HG03575 (cell line): ENCODE measurements around the gene IRF6.

Source experiments
- ATAC-seq: cut with Tn5 transposase; IDR thresholded peaks from one replicate; pipeline ENCODE4 v1.9.1; 2021; ENCODE audit not compliant: unreplicated experiment, insufficient number of reproducible peaks, low FRiP score; ENCODE audit errors: extremely low read depth

Gene IRF6

DNA sequence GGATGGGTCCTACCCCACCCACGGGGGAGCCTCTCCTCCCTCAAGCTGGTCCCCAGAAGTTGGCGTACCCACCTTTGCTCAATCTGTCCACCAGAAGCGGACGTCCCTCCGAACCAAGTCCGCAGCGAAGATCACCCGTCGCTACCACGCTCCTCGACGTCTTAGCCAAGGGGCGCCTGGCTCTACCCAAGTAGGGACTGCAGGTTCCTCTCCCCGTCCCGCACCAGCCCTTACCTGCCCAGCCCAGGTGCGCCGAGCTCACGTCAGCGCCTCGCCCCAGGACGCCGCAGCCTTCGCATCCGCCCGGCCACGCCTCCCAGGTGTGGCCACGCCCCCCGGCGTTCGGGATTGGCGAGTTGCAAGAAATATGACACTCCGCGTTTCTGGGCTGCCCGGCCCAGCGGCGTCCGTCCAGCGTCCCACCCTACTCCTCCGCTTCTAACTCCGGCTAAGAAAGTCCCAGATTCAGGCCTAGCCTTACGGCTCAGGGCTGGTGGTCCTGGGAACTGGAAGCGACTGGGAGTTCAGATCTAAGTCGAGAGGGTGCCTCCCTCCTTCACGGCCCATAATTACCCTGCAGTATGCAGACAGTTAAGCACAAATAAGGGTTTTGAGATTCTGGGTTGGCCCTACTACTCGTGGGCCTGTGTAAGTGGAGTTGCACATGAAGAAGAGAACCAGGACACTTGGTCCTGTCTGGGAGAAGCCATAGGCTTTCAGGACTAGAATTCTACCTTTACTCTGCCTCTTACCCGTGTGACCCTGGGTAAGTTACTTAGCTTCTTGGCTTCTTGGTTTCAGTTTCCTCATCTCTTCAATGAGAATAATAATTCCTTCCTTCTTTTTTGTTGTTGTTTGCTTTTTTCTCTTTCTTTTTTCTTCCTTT lies at the start of gene IRF6:
TSS of gene IRF6 (minus strand) at position 268 of the 886 bp plus-strand sequence. CDS start 4,729 bp downstream, outside the sequence.
- no peak for ATAC-seq

DNA sequence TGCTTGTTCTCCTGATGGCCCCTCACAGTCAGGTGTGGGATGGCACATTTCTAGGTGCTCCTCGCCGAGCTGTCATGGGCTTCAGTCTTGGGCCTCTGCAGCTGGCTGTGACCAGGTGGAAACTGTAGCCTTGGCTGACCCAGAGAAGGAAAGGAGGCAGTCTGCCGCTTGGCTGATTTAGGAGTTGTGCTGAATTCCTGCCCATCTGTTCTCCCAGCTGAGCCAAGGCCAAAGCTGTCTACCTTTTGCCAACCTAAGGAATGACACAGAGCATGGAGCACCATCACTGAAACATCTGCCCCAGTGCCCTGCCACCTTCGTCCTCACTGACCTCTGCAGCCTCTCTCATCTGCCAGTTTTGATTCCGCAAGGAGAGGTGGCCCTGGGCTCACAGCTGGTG lies 49.7 kb upstream of the IRF6 start:
- no peak for ATAC-seq

DNA sequence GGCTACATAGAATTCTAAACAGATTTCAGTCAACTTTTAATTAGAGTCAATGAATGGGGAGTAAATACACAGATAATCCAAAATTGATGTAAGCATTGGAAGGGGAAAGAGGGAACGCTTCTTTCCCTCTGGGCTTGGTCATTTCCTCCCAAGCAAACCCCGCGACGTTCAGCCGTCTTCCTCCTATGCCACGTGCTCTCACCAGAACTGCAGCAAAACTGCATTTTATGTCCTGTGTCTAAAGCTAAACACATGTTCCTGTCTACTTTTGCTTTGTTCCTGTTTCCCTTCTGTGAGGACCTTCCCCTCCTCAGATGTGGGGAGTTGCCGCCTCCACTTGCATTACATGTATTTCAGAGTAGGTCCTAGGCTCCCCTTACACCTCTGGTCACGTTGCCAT lies 49.1 kb upstream of the IRF6 start:
- ATAC-seq: no peak

DNA sequence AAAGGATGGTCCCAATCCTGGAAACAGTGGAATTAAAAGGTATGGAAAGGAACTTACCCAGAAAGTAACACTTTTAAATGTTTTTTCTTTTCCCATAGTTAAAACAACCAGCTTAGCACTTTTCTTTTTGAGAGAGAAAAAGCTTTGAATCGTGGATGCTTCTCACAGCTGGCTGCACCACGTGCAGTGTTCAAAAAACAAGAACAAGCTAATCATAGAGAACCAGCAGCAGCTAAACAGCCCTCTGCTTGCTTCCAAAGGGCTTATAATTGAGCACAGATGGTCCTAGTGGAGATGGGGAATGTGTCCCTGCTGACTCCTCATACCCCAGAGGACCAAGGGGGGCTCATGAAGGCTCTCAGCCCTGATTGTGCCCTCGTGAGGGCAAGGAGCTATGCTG lies 48.3 kb upstream of the IRF6 start:
- no peak for ATAC-seq

DNA sequence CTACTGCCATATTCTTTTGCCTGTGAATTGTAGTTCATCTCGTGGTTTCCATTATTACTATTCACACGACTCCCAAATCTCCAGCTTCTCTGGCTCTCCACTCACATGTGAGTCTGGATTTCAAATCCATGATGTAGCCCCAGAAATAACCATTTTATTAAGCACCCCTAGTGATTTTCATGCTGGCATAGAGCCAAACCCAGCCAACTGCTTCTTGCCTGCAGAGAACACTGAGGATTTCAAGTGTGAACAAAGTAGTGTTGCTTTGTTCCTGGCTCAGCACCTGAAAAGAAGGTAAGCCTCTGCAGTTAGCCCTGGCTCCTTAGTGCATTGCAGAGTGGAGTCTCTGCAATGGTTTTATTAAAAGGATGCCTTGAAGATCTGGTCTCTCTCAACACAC lies 47.7 kb upstream of the IRF6 start:
- no peak for ATAC-seq

DNA sequence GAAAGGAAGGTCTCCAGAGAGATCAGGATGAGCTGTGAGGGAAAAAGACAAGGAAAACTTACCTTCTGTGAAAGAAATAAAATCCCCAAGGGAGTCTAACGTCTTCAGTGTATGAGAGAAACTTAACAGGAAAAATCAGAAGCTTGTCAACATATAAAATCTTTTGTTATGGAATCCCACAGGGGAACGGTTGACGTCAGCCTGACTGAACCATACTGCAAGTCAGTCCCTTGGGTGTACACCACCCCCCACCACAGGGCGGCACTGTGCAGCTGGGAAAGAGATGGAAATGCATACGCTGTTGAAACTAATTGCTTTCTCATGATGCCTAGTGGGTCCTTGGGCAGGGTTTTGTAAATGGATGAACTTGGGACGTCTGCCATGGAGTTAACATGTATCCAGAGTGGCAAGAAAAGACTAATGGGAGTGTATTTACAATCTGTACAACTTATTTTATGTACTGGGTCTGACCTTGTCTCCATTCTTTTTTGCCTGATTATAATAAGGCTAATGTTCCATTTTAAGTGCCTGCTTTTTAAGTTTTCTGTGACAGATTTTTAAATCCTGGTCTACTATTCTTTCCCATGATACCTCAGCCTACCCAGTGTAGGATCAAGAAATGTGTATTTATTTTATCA lies 44.5 kb upstream of the IRF6 start:
- ATAC-seq: peak; percentile 68

DNA sequence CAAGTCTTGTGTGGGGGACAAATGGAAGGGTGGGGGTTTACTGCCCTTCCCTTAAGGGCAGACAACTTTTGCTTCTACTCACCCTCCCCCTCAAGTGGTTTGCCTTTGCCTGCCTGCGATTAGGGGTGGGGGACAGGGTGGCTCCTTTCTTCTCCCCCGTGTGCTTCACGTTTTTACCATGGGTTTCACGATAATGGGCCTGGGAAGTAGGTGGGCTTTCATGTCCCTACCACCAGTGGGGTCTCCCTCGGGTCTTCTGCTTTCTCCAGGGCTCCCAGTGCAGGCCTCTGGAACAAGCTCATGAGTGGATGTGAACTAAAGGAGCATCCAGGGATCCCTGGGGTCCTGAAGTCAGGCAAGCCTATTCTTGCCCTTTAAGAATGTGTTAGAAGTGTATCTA lies 43.4 kb upstream of the IRF6 start:
- ATAC-seq: no peak

DNA sequence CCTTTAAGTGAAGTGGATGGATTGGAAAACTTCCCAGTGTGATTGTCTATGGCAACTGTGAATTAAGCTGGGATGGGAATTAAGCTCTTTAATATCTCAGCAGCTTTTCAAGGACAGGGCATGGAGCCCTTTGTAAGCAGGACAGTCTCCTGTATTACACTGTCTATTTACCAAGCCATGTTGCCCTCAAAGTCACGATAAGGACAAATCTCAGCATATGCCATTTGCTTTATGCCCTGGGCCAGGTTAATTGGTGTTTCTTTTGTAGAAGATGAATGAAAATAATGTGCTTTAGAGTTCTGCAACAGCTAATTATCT lies 39.4 kb upstream of the IRF6 start:
- ATAC-seq: no peak

DNA sequence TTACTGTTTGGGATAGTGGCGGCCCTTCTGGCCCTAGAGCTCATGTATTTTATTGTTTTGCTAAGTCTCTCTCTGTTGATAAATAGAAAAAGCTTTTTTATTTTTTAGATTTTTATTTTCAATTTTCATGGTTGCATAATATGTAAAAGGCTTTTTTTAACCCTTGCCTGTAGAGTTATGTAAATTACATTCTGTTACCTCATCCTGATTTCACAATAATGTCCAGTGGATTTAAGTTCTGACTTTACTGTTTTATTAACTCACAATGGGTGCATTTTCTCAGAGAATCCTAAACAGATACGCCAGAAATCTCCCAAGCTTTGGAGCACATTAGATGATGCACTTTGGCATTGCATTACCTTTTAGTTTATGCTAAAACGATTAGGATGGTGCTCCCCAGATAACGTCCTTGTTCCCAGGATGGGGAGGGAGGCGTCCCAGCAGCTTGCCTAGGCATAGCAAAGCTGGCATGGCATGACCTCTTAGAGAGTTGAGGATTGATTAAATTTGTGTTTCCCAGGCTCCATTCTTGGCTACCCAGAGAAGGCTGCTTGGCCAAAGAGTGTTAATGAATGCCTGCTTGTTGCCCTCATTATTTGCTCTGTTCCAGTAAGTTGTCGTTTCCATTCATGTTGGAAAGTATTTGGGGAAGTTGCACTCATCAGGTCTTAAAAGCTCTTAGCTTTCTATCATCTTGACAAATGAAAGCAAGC lies 38.9 kb upstream of the IRF6 start:
- ATAC-seq: no peak

DNA sequence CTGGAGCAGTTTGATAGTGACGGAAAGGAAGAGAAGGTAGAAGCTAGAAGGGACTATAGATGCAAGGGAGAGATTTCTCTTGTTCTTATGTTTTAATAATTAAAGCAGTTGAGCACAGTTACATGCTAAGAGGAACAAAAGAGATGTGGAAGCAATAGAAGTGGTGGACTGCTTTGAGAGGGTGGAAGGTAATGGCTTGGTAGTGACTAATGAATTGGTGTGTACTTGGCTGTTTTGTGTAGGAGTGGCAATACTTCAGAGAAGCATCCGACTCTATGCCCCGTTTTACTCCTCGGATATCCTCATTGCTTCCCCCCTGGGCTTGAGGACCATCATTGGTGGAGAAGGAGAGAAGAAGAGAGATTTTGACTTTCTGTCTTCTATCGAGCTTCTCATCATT lies 34.7 kb upstream of the IRF6 start:
- ATAC-seq: no peak

DNA sequence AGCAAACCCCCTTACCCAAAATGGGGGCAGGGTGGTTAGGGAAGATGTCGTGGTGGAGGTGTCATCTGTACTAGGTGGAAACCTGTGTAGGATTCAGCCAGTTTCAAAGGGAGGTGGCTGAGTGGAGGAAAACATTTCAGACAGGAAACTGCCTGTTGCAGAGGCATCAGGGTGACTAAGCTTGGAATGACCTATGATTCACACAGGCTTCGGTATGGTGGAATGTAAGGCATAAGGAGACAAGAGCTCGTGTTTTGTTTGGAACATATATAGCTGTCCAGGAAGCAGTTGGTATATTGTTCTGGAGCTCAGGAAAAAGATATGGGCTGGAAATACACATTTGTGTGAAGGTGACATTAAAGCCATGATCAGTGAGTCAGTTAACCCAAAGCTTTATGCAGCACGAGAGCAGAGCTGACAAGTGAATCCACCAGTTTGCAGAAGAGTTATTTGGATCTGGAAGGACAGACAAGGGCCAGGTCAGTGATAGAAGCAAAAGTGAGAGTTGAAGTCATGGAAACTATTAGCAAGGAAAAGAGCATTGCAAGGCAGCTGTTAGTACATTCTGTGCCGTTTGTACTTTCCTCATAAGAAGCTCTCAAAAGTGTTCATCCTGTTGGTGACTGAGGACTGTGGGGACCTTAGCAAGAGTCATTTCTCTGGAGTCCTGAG lies 34.1 kb upstream of the IRF6 start:
- ATAC-seq: no peak

DNA sequence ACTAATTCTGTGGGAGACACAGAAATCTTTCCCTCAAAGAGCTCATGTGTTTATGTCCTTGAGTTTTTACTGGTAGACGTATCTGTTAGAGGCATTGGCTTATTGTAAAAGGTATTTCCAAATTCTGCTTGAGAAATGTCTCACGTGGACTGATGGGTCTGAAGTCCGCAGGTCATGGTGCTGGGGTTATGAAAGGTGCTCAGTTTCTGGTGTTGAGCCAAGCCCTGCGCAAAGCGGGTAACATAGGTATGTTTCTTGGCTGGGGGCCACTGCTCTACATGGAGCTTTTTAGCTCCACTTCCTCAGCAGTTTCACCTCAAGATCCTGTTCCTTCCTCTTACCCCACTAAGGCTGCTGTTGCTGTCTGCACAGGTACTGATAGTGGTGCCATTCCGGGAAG lies 32.6 kb upstream of the IRF6 start:
- ATAC-seq: no peak

DNA sequence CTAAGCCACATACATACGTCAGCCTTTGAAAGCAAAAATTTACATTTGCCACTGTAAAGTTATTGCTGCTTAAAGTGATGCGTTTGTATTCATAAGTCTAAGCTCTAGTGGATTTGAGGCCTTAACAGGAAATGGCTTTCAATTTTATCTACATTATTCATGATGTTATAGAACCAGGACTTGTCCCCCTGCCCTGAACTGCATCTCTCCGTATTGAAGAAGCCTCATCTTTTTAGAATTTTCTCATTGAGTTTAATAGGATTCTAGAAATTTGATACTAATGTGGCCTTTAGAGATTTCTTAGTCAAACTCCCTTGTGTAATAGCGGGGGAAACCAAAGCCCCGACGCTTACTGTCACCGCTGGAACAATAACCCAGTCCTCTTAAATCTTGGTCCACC lies 31.7 kb upstream of the IRF6 start:
- ATAC-seq: no peak

DNA sequence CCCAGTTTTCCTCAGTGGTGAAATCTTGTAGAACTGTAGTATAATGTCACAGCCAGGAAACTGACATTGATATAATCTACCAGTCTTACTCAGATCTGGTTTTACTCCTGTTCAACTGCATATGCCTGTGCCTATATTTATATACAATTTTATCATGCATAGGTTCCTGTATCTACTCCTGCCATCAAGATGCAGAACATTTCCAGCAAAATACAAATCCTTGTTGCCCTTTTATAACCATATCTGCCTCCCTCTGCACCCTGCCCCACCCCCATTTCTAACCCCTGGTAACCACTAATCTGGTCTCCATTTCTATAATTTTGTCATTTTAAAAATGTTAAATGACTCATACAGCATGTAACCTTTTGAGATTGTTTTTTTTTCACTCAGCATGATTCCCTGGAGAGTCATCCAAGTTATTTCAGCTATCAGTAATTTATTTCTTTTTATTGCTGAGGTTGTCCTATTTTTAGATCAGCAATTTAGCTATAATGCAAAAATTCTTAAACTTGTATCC lies 29.9 kb upstream of the IRF6 start:
- ATAC-seq: no peak

DNA sequence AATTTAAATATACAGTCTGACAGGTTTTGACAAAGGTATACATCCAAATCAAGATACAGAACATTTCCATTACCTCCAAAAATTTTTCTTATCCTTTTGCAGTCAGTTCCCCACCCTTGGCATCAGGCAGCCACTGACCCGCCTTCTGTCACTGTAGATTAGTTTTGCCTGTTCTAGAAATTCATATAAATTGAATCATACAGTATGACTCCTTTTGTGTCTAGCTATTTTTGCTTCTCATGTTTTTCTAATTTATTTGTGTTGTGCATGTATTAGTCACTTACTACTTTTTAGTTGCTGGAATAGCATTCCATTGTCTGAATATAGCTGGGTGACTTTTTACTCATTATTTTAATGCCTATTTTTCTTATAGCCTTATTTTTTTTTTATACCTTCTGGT lies 25.7 kb upstream of the IRF6 start:
- no peak for ATAC-seq

DNA sequence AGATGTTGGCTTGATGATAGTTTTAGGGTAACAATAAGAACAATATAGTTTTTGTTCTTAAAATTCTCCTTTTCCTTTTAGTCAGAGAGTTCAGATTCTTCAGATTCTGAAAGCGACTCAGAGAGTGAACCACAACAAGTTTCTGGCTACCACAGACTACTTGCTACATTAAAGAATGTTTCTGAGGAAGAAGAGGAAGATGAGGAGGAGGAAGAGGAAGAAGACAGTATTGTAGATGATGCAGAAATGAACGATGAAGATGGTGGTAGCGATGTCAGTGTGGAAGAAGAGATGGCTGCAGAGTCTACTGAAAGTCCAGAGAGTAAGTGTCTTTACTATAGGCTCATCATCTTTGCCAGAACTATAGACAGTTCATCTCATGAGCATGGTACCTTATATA lies 24.8 kb upstream of the IRF6 start:
- ATAC-seq: no peak

DNA sequence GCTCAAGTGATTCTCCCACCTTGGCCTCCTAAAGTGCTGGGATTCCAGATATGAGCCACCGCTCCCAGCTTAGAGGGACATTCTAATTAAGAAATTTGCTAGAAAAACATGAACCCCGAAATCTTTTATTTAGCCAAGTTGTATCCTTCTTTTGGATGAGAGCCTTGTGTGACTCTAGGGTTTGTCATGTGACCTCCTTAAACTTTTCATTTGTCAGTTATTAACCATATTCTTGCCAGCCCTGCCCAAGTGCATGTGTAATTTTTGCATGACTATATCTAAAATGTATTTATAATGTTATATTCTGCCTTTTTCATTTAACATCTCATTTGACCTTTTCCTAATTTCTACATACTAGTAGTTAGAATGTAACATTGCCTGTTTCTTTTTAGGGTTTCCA lies 23.8 kb upstream of the IRF6 start:
- ATAC-seq: no peak

DNA sequence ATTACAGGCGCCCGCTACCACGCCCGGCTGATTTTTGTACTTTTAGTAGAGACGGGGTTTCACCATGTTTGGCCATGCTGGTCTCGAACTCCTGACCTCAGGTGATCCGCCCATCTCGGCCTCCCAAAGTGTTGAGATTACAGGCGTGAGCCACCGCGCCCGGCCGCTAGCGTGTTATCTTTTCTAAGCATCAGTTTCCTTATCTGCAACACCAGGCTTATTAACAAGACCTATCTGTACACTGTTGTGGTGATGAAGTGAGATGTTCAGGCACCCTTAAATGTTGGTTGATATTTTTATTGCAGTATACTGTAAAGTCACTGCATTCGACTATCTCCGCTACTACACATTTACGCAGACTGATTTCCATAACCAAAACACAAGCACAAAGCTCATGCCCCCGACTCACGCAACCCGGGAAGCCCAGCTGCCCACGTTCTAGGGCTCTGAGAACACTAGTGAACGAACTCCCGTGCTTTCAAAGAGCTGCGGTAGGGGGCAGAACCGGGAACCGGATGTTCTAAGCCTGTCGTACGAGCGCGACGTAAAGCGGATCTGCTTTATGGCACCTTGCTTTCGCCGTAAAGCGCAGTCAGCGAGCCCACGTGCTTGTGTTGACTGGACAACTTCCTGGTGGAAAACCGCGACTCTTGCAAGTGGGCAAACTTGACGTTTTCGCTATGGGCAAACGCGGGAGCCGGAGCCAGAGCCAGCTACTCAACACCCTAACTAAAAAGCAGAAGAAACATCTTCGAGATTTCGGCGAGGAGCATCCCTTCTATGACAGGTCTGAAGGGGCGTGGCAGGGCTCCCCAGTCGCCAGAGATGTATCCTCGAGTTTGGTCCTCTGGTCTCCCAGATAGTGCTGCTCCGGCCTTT lies 21.7 kb upstream of the IRF6 start, which contains the start of gene UTP25:
TSS of gene UTP25 (plus strand) at position 589 of the 879 bp plus-strand sequence. CDS start at position 681, 92 bp downstream.
- ATAC-seq: peak; percentile 74
